GM12865 (cell line): ENCODE measurements around the gene CALHM4.

Experiments used
- DNase-seq: peaks from one replicate; pipeline ENCODE4 v3.0.0; 2010; ENCODE audit warnings: low read depth
- H3K4me3 ChIP-seq: 2 replicates; pipeline ENCODE4 v1.5.1; 2011; ENCODE audit warnings: mild to moderate bottlenecking, low read depth, low read length, control low read depth
- TF ChIP-seq, protein P1 (sequence below): IDR thresholded peaks from 2 replicates; pipeline ENCODE4 v1.5.1; 2011; ENCODE audit warnings: low read length, control low read depth, low read depth, inconsistent platforms; ENCODE audit not compliant: insufficient read depth; ENCODE audit errors: missing control alignments

CALHM4 gene

DNA sequence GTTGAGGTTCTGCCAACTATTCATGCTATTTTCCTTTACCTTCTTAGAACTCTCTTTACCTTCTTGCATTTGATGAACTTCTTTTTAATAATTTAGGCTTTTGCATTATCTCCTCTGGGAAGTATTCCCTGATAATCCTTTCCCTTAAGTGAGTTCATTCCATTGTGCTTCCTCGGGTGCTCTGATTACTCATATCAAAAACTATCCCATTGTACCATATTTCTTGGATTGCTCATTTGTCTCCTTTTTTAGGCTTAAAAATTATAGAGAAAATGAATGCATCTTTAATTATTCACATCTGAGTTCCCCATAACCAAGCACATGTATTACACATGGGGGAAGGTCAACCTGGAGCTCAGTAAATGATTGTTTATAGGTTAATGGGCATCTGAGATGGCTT lies 2.5 kb downstream of the CALHM4 start:
- no peak for DNase-seq
- TF ChIP-seq, protein P1, sequence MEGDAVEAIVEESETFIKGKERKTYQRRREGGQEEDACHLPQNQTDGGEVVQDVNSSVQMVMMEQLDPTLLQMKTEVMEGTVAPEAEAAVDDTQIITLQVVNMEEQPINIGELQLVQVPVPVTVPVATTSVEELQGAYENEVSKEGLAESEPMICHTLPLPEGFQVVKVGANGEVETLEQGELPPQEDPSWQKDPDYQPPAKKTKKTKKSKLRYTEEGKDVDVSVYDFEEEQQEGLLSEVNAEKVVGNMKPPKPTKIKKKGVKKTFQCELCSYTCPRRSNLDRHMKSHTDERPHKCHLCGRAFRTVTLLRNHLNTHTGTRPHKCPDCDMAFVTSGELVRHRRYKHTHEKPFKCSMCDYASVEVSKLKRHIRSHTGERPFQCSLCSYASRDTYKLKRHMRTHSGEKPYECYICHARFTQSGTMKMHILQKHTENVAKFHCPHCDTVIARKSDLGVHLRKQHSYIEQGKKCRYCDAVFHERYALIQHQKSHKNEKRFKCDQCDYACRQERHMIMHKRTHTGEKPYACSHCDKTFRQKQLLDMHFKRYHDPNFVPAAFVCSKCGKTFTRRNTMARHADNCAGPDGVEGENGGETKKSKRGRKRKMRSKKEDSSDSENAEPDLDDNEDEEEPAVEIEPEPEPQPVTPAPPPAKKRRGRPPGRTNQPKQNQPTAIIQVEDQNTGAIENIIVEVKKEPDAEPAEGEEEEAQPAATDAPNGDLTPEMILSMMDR = no peak
- H3K4me3 ChIP-seq = no peak overlapping the region

DNA sequence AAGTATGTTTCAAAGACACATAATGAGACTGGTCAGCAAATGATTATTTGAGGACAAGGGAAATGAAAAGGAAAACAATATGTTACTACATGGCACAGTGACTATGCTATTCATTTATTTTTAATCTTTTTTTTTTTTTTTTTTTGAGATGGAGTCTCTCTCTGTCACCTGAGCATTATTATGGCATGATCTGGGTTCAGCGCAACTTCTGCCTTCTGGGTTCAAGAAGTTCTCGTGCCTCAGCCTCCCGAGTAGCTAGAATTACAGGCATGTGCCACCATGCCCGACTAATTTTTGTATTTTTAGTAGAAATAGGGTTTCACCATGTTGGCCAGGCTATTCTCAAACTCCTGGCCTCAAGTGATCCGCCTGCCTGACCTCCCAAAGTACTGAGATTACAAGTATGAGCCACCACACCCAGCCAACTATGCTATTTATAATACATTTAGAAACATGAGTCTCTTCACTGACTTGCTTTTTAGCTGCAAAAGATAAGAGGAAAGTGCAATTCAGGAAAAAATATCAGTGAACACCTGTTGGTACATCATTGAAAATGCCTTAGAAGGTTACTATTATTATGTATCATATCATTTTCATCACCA lies 3.4 kb downstream of the CALHM4 start:
- TF ChIP-seq, protein P1 = no peak
- DNase-seq = no peak
- H3K4me3 ChIP-seq = no peak overlapping the region

DNA sequence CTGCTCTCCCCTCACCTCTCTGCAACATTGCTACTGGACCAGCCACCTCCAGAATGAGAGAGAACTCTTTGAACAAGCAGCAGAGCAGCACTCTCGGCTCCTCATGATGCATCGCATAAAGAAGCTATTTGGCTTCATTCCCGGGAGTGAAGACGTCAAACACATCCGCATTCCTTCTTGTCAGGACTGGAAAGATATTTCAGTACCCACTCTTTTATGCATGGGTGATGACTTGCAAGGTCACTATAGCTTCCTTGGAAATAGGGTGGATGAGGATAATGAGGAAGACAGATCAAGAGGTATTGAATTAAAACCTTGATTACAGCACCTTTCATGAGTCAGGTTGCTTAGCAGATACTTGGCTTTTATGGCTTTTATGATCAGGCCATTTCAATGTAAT lies 4.3 kb downstream of the CALHM4 start:
- DNase-seq = no peak
- TF ChIP-seq, protein P1 = no peak
- H3K4me3 ChIP-seq = no peak overlapping the region

DNA sequence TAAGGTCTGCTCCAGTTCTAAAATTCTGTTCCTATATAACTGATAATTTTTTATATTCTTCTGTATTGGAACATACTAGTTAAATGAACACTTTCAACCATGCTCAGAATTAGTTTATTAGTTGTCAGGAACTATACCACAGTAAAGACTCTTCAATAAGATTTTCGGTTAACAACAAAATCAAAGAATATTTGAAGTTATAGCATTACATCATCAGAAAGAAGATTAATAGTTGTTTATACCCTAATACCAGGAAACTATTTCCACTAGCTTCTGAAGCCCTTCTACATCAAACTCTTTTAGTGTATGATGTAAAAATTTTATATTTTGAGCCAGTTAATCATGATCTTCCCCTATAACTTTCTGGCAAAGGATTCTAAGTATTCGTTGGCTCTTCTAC lies 6.6 kb downstream of the CALHM4 start:
- TF ChIP-seq, protein P1 = no peak
- no peak for DNase-seq
- no peak overlapping the region for H3K4me3 ChIP-seq

DNA sequence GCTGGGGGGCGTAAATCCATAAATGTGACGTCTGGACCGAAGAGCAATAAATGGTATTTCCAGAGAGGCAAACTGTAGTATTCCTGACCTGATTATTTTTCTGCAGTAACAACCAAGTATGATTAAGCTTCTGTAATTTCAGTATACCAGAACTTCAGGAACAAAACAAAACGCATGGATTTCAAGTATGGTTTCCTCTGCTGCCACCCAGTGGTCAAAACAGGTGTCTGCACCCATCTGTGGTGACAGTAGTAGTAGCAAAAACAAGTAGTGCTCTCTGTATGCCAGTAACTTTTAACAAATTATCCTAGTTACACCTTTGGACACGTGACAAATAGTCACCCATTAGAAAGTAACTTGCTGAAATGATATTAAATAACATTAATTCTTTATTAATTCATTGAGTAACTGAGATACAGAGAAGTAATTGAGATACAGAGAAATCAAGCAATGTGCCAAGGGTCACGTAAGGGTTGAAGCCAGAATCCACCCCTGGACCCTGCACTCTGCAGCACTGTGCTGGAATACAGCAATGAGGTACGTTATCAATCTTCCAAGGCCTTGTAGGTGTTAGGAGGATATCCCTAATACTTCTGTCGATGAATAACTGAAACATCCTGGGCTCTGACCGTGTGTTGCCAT lies 7.9 kb downstream of the CALHM4 start:
- DNase-seq = peak; percentile 69
- TF ChIP-seq, protein P1 = peak; percentile 88
- no peak overlapping the region for H3K4me3 ChIP-seq

DNA sequence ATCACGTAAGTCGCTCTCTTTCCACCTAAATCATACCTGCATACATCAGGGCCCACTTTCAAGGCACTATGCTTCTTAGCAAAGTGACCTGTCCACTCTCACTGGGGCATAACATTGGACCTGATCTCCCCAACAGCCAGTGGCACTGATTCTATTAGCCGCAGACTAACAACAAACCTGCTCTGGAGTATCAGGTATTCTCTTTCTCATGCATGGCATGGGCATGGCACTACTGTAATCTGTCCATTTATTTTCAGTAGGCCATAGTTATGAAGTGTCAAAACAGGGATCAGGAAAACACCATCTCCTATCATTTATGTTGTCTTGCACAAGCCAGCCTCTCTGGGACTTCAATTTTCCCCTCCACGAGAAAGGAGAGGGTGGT lies 8.5 kb downstream of the CALHM4 start:
- TF ChIP-seq, protein P1 = no peak
- H3K4me3 ChIP-seq = no peak overlapping the region
- no peak for DNase-seq

DNA sequence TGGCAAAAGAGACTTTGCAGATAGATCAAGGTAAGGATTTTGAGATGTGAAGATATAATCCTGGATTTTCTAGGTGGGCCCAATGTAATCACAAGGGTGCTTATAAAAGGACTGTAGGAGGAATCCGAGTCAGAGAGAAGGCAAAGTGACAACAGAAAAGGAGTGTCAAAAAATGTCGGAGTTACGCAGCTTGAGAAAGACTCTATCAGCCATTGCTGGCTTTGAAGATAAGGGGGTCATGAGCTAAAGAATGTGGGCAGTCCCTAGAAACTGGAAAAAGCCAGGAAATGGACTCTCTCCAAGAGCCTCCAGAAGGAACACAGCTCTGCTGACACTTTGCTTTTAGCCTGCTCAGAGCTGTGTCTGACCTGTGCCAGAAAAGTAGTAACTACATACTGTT lies 9.1 kb downstream of the CALHM4 start:
- no peak for DNase-seq
- TF ChIP-seq, protein P1 = no peak
- no peak overlapping the region for H3K4me3 ChIP-seq
